GM18508 (cell line): ENCODE measurements around the gene GDF7.

Experiments
- ATAC-seq: cut with Tn5 transposase; IDR thresholded peaks from one replicate; pipeline ENCODE4 v1.9.1; 2021; ENCODE audit warnings: moderate number of reproducible peaks; ENCODE audit not compliant: insufficient read depth, unreplicated experiment

The GDF7 gene

GRCh38 chr2:20725782-20726181, 58.8 kb downstream of the GDF7 start:
- no peak for ATAC-seq

- ATAC-seq: no peak
These were observed 60.0 kb downstream of the GDF7 start for GRCh38 chr2:20726913-20727312.

- ATAC-seq: no peak
These were observed 61.3 kb downstream of the GDF7 start for GRCh38 chr2:20728114-20728758.
